GM12872 (cell line): ENCODE measurements around the gene CA12.

Source experiments
- CTCF ChIP-seq: IDR thresholded peaks from 3 replicates; pipeline ENCODE4 v1.5.1; 2011; ENCODE audit warnings: low read depth, mild to moderate bottlenecking, low read length, moderate library complexity; ENCODE audit not compliant: insufficient read depth

CA12 gene

GRCh38 chr15:63381301-63382204 is at the start of gene CA12:
TSS of gene CA12 (minus strand) at chr15:63381846. CDS start at chr15:63381720, 126 bp downstream.
- TF ChIP-seq CTCF = no peak

- no peak for TF ChIP-seq CTCF
Observed at GRCh38 chr15:63430766-63431451, 49.3 kb upstream of the CA12 start.

- no peak for TF ChIP-seq CTCF
Observed at GRCh38 chr15:63426552-63426951, 44.9 kb upstream of the CA12 start.

- no peak for TF ChIP-seq CTCF
Observed at GRCh38 chr15:63425426-63425985, 43.9 kb upstream of the CA12 start.

GRCh38 chr15:63422891-63423590 is 41.4 kb upstream of the CA12 start:
- TF ChIP-seq CTCF = no peak

GRCh38 chr15:63421433-63421832 is 39.8 kb upstream of the CA12 start:
- TF ChIP-seq CTCF = no peak

- no peak for TF ChIP-seq CTCF
Observed at GRCh38 chr15:63420333-63420747, 38.7 kb upstream of the CA12 start.
